ENCODE measurements around the gene CCNL2.

GRCh38 chr1:1442069-1442770 lies 43.1 kb upstream of the CCNL2 start:
- TF ChIP-seq CTCF (IDR thresholded peaks at IDR 0.05), result no peak
- TF ChIP-seq POLR2A (IDR thresholded peaks at IDR 0.05), result no peak
- no peak for TF ChIP-seq EP300 (IDR thresholded peaks at IDR 0.05)

Measured in ovary (tissue), 3 donors.